HepG2 (cell line): Measurements from ENCODE around the gene GATA3. TPM values are rescaled to one million over a fixed set of nuclear protein-coding genes. Genes with fewer than 3 reads are reported as not detected.

Experiments used
- ARNTL ChIP-seq: sonication (generic); formaldehyde crosslinking; IDR thresholded peaks from 2 replicates; pipeline ENCODE4 v1.4.0; 2020; ENCODE audit warnings: mild to moderate bottlenecking, missing genetic modification reagents
- ELF1 ChIP-seq: sonication (generic); formaldehyde crosslinking; IDR thresholded peaks from 2 replicates; pipeline ENCODE4 v1.4.0; 2020; ENCODE audit warnings: missing genetic modification reagents
- FOXP4 ChIP-seq: sonication (generic); formaldehyde crosslinking; IDR thresholded peaks from 2 replicates; pipeline ENCODE4 v1.4.0; 2020; ENCODE audit warnings: missing genetic modification reagents
- HMG20B ChIP-seq: conservative IDR thresholded peaks from 2 replicates; pipeline ENCODE4 v1.6.1; 2016; ENCODE audit warnings: missing genetic modification reagents, missing compliant biosample characterization
- MNT ChIP-seq: fragments of 450-650 bp; IDR thresholded peaks from 2 replicates; pipeline ENCODE4 v1.6.1; 2016
- NCOA2 ChIP-seq: sonication (generic); formaldehyde crosslinking; IDR thresholded peaks from 2 replicates; pipeline ENCODE4 v1.8.0; 2022; ENCODE audit warnings: inconsistent platforms
- PITX1 ChIP-seq: sonication (generic); formaldehyde crosslinking; IDR thresholded peaks from 2 replicates; pipeline ENCODE4 v1.5.1; 2020; ENCODE audit warnings: mild to moderate bottlenecking, missing genetic modification reagents
- RERE ChIP-seq: IDR thresholded peaks from 2 replicates; pipeline ENCODE4 v1.6.1; 2016; ENCODE audit warnings: low read depth, missing genetic modification reagents, missing compliant biosample characterization
- RNF2 ChIP-seq: fragments of 450-650 bp; conservative IDR thresholded peaks from 2 replicates; pipeline ENCODE4 v1.6.1; 2016; ENCODE audit warnings: low read depth
- SALL1 ChIP-seq: sonication (generic); formaldehyde crosslinking; IDR thresholded peaks from 2 replicates; pipeline ENCODE4 v1.8.0; 2022; ENCODE audit warnings: mild to moderate bottlenecking, missing genetic modification reagents
- SMAD3 ChIP-seq: sonication (generic); formaldehyde crosslinking; IDR thresholded peaks from 2 replicates; pipeline ENCODE4 v1.4.0; 2020; ENCODE audit warnings: missing genetic modification reagents
- SMC3 ChIP-seq: IDR thresholded peaks from 2 replicates; pipeline ENCODE4 v1.6.1; 2011; ENCODE audit warnings: low read length, improper control_type of control experiment
- THAP11 ChIP-seq: IDR thresholded peaks from 2 replicates; pipeline ENCODE4 v1.6.1; 2016; ENCODE audit warnings: missing biosample characterization, missing genetic modification reagents
- ZBTB10 ChIP-seq: sonication (generic); formaldehyde crosslinking; IDR thresholded peaks from 2 replicates; pipeline ENCODE4 v1.4.0; 2020; ENCODE audit warnings: missing genetic modification reagents, borderline replicate concordance
- ZNF260 ChIP-seq: sonication (generic); formaldehyde crosslinking; IDR thresholded peaks from 2 replicates; pipeline ENCODE4 v1.4.0; 2020; ENCODE audit warnings: missing genetic modification reagents, low read depth, mild to moderate bottlenecking, borderline replicate concordance
- ZNF264 ChIP-seq: sonication (generic); formaldehyde crosslinking; IDR thresholded peaks from 2 replicates; pipeline ENCODE4 v1.4.0; 2020; ENCODE audit warnings: missing genetic modification reagents
- ZNF550 ChIP-seq: sonication (generic); formaldehyde crosslinking; IDR thresholded peaks from 2 replicates; pipeline ENCODE4 v1.4.0; 2020; ENCODE audit warnings: mild to moderate bottlenecking, missing genetic modification reagents, borderline replicate concordance
- ZNF773 ChIP-seq: sonication (generic); formaldehyde crosslinking; IDR thresholded peaks from 2 replicates; pipeline ENCODE4 v1.4.0; 2020; ENCODE audit warnings: missing genetic modification reagents, borderline replicate concordance
- ZSCAN30 ChIP-seq: sonication (generic); formaldehyde crosslinking; IDR thresholded peaks from 2 replicates; pipeline ENCODE4 v1.5.0; 2020; ENCODE audit warnings: mild to moderate bottlenecking, missing genetic modification reagents
- polyA plus RNA-seq, 8 experiments: library from polyadenylated mRNA; depleted of rRNA in 3 of 8; stranded (reverse) in 7 of 8; unstranded in 1 of 8; fragments of >200 nt; fragmentation: Illumina TruSeq in 4 of 8; extraction: Trizol in 4 of 8; gene quantifications; 2 replicates each; pipeline versions ENCODE4 v1.2.1 to v1.2.3, GENCODE V29; 2011 to 2016; ENCODE audit warnings: low read depth in 4 of 8, missing spikeins in 1 of 8, mixed read lengths in 1 of 8; ENCODE audit not compliant: insufficient read depth in 1 of 8
- total RNA-seq, 5 experiments: library from RNA; depleted of rRNA; stranded (reverse); fragments of >200 nt; fragmentation: Illumina TruSeq; extraction: Trizol; gene quantifications; 2 replicates each; pipeline ENCODE4 v1.2.3, GENCODE V29; 2016; ENCODE audit warnings: low read depth in 1 of 5

GATA3 gene
- total and polyA plus RNA-seq, 2 of the 13 experiments (the other 11 are each of a cell fraction or from before 2014, with no cell fraction given) = not detected

- TF ChIP-seq FOXP4 (CRISPR knock-in tag) (peak; percentile 83), ARNTL (CRISPR knock-in tag) (peak; percentile 43; the same call in 1 of the 2 replicates), SMC3 (no peak), HMG20B (peak; percentile 91), ELF1 (no peak), ZNF260 (CRISPR knock-in tag) (no peak), ZNF550 (CRISPR knock-in tag) (no peak), MNT (no peak), PITX1 (CRISPR knock-in tag) (peak; percentile 99), ZNF773 (CRISPR knock-in tag) (no peak; the same call in 1 of the 2 replicates), RERE (CRISPR knock-in tag) (peak; percentile 82; the same call in 1 of the 2 replicates), THAP11 (peak; percentile 39; the same call in 1 of the 2 replicates), SALL1 (CRISPR knock-in tag) (peak; percentile 69; the same call in 1 of the 2 replicates), ZNF264 (peak; percentile 89), NCOA2 (peak; percentile 69), RNF2 (peak; percentile 94), ZBTB10 (CRISPR knock-in tag) (no peak), ZSCAN30 (no peak), SMAD3 (CRISPR knock-in tag) (peak; percentile 76)
Observed at GRCh38 chr10:8050556-8051108, 3.9 kb upstream of the GATA3 start (continued).
